GM19043 (cell line): ENCODE results near the gene DLST.
"Not testable (repeated sequence)": the region's sequence is repeated elsewhere in the genome, so short reads cannot be mapped to it uniquely, and the experiment has no call there.

Experiments
- ATAC-seq: cut with Tn5 transposase; IDR thresholded peaks from one replicate; pipeline ENCODE4 v1.9.1; 2021; ENCODE audit warnings: low read depth; ENCODE audit not compliant: unreplicated experiment

Gene DLST

DNA sequence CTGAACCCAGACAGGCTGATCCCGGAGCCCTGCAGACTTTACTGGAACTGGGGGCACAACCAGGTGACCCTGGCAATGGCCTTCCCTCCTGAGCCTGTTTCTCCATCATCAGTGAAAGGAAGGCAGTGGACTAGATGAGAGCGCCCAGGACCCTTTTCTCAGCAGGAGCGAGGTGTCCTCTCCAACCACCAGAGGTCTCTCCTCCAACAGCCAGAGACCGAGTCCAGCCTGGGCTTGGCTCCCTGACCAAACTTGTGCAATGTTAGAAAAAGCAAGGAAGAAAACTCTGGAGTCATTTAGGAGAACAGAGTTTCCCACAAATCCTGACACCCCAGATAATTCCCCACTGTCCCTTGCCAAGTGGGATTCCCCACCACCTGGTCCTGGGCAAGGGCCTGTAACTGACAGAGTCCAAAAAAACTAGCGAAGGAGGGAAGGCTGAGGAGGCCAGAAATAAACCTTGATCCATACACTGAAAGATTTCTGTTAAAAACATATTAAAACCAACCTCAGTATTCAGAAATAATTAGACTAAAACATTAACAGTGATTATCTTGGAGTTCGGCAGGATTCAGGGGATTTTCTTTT lies 32.4 kb downstream of the DLST start:
- no peak for ATAC-seq

DNA sequence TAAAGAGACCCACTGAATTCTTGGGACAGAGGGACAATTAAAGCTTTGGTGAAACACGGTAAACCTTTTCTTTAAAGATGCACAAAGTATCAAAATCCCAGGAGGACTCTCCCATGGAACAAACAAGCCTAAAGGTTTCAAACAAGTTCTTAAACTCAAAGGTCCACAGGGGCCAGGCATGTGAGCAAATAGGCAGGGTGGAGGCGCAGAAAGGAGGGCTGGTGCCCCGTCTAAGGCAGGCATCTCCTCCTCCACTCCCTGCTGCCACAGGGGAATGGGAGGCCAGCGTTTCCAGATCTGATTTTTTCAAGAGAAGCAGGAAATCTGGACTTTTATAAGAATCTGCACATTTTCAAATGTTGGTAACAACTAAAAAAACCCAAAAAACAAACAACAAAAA lies 33.7 kb downstream of the DLST start:
- ATAC-seq: no peak

DNA sequence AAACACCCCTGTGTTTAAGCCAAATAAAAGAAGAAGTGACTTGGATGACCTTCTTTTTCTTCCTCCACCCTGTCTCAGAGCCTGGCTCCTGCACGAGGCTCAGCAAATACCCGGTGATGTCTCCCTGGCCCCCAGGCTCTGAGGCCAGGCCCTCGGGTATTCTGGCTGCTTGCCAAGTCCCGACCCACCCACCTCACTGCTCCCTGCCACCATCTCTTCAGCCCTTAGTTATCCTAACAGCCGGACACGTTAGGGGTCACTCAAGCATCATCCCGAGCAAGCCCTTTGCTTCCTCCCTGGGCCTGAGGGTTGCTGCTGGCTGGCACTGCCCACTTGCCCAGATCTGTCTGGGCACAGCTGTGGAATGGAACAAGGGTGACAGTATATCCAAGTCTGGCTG lies 34.1 kb downstream of the DLST start:
- ATAC-seq: no peak

DNA sequence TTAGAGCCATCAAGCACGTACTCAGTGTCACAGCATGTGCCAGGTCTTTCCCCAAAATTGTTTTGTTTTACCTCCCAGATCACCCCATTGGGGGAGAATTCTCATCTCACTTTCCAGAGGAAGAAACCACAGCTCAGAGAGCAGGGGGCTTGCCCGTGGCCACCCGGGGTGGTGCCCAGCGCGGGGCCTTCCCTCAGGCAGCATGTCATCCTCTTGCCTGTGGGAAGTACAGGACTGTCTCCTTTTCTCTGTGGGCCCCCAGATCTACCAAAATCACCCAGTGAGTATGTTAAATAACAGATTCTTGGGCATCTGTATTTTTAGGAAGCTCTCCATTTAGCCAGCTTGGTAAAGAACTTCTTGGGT lies 35.4 kb downstream of the DLST start:
- no peak for ATAC-seq

DNA sequence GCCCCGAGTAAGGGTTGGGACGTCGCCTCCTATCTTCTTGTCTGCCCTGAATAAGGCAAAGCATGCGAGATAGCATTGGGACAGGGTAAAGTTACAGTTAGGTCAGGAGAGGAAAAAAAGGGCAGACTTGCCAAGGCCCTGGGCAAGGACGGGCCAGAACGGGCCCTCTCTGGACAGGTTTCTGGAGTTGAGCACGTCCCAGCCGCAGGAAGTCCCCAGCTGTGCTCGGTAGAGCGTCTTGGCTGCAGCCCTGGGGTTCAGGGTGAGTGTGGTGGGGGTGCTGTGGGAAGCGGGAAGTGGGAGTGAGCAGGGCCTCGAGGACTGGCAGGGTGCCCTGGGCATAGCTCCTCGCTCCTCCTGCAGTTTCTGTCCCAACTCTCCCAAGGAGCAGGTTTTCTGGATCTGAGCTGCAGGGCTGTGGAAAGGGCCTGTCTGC lies 35.9 kb downstream of the DLST start:
- no peak for ATAC-seq

DNA sequence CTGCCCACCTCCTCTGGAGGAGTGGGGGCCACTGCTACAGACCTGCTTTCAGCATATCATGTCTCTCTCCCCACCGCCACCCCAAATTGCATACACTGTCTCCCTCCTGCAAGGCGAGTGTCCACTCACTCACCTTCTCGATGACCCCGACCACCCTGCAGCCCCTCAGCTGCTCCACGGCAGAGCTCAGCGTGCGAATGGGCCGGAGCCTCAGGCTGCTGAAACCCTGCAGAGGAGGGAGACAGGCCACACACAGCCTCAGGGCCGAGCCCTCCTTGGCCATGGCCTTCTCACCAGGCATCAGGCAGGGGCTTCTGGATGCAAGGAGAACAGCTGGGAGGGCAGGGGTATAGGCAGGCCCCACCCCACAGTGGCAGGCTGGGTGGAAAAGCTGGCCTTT lies 36.7 kb downstream of the DLST start:
- no peak for ATAC-seq

DNA sequence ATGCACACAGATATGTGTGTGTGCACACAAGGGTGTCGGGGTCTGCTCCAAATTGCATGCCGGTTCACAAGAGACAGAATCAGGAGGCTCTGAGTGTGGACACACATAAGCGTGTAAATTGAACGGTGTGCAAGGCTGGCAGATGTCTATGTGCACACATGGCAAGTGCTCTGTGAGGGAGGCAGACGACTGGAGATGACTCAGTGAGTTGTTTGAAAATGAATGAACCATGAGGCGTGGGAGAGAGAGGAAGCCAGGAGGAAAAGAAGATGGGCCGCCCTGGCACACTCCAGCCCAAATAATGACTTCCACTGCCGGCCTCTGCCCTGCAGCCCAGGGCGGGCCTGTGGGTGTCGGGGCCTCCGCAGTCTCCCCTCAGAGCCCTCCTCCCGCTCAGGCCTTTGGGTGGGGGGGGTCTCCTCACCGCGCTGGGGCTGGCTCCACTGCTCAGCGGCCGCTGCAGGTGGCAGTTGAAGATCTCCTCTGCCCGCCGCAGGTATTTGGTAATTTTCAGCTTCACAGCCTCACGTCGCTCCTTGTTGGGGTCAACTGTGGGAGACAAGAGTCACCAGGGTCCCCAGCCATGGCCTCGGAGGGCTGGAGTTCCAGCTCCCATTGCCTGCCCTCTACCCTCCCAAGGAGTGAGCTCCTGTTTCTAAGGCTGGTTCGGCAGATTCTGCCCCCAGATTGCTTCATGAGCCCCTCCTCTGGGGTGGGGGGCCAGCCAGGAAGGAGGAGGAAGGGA lies 37.9 kb downstream of the DLST start:
- no peak for ATAC-seq

DNA sequence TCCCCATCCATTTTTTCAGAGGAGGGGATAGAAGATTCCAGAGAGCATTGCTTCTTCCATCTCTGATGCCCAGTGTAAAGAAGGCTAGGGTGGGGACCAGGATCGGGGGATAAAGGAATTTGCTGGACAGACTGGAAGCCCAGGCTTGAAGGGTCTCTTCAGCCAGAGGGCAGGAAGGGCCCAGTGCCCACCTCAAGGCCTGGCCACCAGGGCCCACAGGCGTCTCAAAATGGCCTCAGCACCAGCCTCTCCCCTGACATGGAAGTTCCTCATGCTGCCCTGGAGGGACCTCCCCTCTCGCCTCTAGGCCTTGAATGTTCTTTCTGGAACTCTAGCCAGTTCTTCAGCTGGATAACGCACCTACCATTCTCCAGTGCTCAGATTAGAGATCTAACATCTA lies 38.6 kb downstream of the DLST start:
- ATAC-seq: no peak

DNA sequence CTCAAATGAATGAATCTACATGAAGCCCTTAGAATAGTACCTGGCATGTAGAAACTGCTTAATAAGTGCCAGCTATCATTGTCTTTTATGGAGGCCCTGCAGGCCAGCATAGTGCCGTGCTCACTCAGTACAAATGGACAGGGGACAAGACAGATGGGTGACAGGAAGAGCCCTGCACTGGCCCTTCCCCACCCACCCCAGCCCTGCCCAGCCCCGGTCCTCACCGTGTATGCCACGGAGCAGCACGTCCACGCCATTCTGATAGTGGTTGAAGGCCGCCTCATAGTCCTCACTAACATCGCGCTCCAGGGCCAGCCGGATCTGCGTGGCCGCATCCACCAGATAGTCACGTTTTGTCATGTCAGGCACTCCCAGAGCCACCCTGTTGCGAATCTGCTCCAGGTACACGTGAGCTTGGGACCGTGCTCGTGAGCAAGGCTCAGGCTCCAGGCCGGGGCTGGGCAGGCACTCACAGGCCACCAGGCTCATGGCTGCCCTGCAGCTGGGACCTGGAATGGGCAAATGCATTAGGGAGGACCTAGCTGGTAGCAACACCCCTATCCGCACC lies 39.4 kb downstream of the DLST start:
- ATAC-seq: no peak

DNA sequence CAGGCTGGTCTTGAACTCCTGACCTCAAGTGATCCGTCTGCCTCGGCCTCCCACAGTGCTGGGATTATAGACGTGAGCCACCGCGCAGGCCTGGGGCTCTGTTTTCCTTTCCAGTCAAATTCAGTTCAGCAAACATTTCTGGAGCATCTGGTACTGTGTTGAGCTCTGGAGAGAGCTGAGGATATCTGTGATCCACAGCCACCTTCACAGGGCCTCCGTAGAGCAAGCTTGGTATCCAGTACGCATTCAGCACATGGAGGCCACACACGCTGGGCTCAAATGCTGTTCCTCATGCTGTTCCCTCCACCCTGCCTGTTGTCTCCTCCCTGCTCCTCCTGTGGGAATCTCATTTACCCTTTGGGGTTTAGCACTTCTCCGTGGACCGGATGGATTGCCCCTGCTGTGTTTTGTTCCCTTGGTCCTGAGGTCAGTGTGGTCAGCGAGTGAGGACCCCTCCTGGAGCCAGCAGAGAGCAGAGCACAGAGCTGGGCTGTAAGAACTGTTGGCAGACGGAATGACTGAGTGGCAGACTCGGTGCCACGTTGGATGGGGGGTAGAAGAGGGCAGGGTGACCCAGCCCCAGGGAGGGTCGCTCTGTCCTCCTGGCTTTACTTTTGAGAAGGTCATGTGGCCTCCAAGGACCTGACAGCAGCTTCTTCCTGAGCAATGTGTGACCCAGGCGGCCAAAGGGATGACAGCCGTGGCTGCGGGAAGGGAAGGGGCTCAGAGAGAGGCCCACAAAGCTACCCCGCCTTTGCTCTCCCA lies 40.5 kb downstream of the DLST start:
- ATAC-seq: no peak

DNA sequence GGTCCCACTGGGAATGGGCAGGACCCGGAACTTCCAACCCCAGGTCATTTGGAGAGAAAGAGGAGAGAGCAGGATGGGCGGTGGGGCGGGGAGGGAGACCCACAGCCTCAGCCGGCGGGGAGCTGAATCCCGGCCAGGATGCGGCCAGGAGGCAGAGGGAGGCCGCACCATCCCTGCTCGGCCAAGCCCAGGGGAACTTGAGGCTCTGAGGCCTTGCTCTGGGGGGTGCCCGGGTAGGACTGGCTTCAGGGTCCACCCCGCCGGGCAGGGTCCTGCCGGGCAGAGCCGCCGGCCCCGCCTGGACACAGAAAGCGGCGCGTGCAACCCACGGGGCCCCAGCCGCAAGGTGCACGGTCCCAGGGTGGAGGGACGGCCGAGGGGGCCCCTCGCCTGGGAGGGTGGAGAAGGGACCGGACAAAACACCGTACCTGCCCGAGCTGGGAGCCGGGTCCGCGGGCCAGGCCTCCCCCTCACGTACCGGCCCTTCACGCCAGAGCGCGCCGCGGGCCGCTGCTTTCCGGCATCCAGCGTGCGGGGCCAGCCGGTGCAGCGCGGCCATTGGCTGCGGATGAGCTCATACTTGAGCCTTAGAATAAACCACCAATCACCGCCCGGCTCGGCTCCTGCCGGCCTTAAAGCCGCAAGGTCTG lies 41.2 kb downstream of the DLST start, which contains the start of gene RPS6KL1:
RPS6KL1 (minus strand) TSS at position 509 of the 650 bp plus-strand sequence. CDS start 1,719 bp downstream, outside the sequence.
- peak; percentile 97 for ATAC-seq

DNA sequence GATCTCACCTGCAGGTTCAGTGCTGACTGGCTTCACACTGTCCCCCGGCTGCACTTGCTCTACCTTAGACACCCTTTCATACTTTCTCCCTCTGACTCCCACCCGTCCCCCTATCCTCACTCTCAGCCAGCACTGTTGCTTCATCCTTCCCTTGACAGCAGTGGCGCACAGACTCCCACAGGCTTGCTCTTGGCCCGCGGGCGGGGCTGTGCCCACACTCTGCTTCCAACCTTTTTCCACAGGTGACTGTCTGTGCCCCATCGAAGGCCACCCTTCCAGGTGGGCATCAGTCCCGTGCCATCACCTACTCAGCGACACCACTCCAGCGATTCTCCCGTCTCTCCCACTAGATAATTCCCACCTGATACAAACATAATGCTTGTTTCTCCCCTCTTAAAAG lies 42.3 kb downstream of the DLST start:
- no peak for ATAC-seq

DNA sequence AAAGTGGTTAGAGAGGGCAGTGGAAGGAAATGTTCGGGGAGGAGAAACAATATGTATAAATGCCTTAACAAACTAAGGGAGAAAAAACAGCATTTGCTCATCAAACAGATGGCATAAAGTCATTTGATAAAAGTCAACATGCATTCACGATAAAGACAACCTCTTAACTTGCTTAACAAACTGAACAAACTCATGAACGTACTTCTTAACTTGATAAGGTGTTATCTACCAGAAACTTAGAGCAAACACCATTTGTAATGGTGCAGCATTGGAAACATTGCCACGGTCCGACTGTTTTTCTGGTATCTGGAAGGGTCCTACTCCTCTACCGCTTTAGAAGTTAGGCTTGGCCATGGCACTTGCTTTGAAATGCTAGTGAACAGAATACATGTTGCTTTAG lies 45.5 kb downstream of the DLST start:
- ATAC-seq: no peak

DNA sequence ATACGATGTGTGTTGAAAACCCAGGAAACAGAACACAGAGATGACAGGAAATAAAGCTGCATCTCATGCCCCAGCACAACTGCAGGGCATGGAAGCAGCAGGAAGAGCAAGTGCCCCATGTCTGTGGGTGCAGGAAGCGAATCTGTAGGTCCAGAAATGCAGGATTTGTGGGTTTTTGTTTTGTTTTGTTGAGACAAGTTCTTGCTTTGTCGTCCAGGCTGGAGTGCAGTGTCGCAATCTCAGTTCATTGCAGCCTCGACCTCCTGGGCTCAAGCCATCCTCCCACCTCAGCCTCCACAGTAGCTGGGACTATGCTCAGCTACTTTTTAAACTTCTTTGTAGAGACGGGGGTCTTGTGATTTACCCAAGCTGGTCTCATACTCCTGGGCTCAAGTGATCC lies 47.5 kb downstream of the DLST start:
- no peak for ATAC-seq

DNA sequence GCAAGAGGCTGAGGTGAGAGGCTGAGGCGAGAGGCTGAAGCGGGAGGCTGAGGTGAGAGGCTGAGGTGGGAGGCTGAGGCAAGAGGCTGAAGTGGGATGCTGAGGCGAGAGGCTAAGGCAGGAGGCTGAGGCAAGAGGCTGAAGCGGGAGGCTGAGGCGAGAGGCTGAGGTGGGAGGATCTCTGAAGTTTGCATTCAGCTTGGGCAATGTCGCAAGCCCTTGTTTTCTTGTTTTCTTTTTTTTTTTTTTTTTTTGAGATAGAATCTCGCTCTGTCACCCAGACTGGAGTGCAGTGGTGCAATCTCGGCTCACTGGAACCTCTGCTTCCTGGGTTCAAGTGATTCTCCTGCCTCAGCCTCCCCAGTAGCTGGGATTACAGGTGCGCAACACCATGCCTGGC lies 50.0 kb downstream of the DLST start:
- not testable (repeated sequence) for ATAC-seq

DNA sequence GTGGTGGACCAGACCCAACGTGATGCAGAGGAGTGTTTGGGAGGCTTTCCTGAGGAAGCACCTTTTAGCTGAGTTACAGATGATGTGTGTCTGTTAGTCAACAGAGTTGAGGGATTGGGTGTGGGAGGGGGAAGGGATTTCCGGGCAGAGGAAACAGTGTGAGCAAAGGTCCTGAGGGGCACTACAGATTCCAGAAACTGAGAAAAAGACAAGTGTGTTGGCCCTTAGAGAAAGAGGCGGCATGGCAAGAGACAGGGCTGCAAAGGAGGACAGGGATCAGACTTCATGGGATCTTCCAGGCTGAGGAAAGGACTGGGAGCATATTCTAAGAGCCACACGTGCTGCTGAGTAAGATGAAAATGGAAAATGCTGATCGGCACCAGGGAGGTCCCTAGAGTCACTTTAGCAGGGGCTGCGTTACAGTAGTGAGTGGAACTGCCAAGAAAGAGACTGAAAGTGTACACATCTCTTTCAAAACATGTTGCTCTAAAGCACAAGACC lies 50.7 kb downstream of the DLST start:
- no peak for ATAC-seq

DNA sequence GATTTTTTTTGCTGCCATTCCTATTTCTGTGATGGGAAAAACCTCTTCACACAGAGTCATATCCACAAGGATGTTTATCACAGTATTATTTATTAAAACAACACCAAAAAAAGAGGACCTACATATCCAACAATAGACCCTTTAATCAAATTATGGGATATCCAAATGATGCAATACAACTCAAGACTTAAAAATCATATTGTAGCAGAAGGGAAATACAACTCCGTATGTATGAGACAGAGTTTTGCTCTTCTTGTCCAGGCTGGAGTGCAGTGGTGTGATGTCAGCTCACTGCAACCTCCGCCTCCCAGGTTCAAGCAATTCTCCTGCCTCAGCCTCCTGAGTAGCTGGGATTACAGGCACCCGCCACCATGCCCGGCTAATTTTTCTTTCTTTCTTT lies 51.2 kb downstream of the DLST start:
- ATAC-seq: not testable (repeated sequence)

DNA sequence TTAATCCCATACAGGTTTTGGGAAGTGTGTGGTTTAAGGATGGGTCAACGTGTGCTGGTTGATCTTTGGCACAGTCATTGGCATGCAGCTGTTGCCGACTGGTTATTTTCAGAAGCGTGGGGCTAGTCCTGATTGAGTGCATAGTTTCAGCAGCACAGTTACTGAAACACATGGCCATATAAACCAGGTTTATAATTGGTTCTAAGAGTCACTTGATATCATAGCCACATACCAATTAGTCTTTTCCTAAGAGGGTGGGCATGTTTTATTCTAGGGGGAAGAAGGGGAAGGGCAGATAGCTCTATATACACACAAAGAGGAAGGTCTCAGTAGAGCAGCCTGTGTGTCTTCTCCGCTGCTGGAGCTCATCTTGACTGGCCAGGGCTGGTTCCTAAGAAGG lies 52.3 kb downstream of the DLST start:
- ATAC-seq: no peak

DNA sequence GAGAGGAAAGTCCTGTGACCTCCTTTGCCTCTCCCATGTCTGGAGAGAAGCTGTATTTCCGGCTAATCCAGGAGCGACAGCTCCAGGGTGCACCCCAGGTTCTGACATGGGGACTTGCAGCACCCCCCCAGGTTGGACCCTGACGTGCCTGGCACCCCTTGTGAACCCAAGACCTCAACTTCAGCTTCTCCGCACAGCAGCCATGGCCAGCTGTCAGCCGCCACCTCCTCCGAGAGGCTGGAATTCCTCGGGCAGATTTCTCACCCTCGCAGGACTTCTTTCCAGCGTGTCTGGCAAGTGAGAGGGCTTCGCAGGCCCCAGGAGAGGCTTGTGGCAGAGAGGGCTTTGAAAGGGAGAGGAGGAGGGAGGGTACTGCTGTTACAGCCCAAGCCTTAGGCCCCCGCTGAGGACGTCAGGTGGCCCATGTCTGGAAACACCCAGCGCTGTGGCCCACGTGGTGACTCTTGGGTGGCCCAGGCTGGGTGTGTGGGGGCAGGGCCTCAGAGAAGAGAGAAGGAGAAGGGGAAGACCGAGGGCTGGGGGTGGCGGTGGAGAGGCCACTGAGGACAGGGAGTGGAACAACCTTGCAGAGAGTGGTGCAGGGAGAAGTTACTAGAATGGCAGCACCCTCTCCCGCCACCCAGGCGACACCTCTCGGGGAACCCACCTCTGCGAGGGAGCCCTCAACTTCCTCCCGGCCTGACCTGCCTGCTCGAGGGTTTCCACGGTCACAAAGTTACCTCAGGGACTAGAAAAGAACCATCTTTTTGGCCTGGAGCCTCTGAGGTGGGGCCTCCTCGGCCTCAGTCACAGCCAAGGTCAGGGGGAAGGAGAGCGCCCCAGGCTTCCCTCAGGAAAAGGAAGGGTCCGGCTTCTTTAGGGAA lies 53.0 kb downstream of the DLST start:
- no peak for ATAC-seq

DNA sequence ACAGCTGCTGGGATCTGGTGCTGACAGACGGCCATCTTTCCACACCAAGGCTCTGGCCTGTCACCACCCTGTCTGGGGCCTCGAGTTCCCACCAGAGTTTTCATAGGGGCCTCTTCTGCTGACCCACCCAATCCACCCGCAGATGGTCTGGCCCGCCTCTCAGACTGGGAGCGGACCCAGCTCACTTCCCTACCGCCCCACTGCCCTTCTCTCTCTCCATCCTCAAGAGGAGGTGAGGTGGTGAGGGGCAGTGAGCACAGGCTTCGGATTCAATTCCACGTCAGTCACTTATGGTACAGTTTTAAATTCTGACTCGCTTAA lies 53.6 kb downstream of the DLST start:
- no peak for ATAC-seq
